Measurements from ENCODE around the gene PLXNA4.
"Not testable (repeated sequence)": the region's sequence is repeated elsewhere in the genome, so short reads cannot be mapped to it uniquely, and the experiment has no call there.

The PLXNA4 gene

GRCh38 chr7:132177708-132178401 is 398.4 kb downstream of the PLXNA4 start:
- Histone ChIP-seq H3K9me3 (no peaks in the 10 kb centered on the region), H3K36me3 (replicated peaks) (no peaks in the 10 kb centered on the region), H3K4me3 (no peak overlapping the region), H3K4me1 (no peaks in the 10 kb centered on the region), H3K27me3 (ENCODE audit: low read depth) (no peaks in the 10 kb centered on the region)
- DNase-seq (ENCODE audit: low spot score in 2 of 2) = no peak
- in situ Hi-C loops (cut with MboI; ENCODE audit: low sequenced_read_pairs) = no loop called here

- Histone ChIP-seq H3K27me3 (ENCODE audit: low read depth) (no peaks in the 10 kb centered on the region), H3K4me1 (no peaks in the 10 kb centered on the region), H3K9me3 (no peaks in the 10 kb centered on the region), H3K36me3 (replicated peaks) (no peaks in the 10 kb centered on the region), H3K4me3 (no peak overlapping the region)
- DNase-seq (ENCODE audit: low spot score in 2 of 2) = no peak
- in situ Hi-C loops (cut with MboI; ENCODE audit: low sequenced_read_pairs) = no loop called here
Measured at GRCh38 chr7:132176719-132177118, 399.6 kb downstream of the PLXNA4 start.

DNA sequence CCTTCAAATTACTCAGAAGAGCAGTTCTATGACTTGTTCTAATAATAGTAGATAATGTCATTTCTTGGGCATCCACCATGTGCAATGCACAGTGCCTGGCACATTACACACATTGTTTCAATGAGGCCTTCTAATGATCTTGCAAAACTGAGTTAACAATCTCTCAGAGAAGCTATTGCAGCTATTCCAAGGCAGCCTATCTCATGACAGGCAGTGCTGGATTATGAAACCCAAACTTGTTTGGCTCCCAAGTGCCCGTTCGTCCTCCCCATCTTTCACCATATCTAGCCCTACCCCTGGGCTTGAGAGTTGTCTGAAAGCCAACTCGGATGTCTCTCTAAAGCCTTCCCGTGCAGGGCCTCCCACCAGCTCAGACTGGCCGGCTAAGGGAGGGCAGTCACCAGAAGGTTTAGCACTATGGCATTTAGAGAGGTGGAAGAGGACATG is 405.1 kb downstream of the PLXNA4 start:
- Histone ChIP-seq H3K36me3 (replicated peaks) (no peaks in the 10 kb centered on the region), H3K4me3 (no peak overlapping the region), H3K9me3 (no peaks in the 10 kb centered on the region), H3K4me1 (no peaks in the 10 kb centered on the region), H3K27me3 (ENCODE audit: low read depth) (peaks cover 6% of the 10 kb centered on the region)
- no peak for DNase-seq (ENCODE audit: low spot score in 2 of 2)
- in situ Hi-C loops (cut with MboI; ENCODE audit: low sequenced_read_pairs) = no loop called here

- in situ Hi-C loops (cut with MboI; ENCODE audit: low sequenced_read_pairs) = no loop called here
- Histone ChIP-seq H3K4me1 (no peaks in the 10 kb centered on the region), H3K36me3 (replicated peaks) (no peaks in the 10 kb centered on the region), H3K27me3 (ENCODE audit: low read depth) (peaks cover 6% of the 10 kb centered on the region), H3K9me3 (no peaks in the 10 kb centered on the region), H3K4me3 (no peak overlapping the region)
- DNase-seq (ENCODE audit: low spot score in 2 of 2) = no peak
Measured at GRCh38 chr7:132169730-132170129, 406.5 kb downstream of the PLXNA4 start.

DNA sequence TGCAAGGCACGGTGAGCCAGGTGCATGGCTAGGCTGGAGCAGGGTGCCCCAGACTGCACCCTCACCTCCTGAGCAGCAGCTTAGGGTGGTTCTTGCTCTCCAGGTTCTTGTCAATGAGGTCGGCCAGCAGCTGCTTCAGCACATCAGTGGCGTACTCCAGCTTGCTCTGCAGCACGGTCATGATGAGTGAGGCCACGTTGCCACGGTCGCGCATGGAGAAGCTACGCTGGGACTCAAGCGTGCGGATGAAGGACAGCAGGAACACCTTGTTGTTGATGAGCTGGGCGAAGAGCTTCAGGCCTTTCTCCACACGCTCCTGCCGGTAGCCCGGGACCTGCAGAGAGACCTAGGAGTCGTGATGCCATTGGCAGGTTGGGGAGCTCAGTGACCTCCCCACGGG is 408.0 kb downstream of the PLXNA4 start:
- Histone ChIP-seq H3K4me3 (no peak overlapping the region), H3K36me3 (replicated peaks) (no peaks in the 10 kb centered on the region), H3K27me3 (ENCODE audit: low read depth) (peaks cover 6% of the 10 kb centered on the region), H3K4me1 (no peaks in the 10 kb centered on the region), H3K9me3 (no peaks in the 10 kb centered on the region)
- in situ Hi-C loops (cut with MboI; ENCODE audit: low sequenced_read_pairs) = no loop called here
- no peak for DNase-seq (ENCODE audit: low spot score in 2 of 2)

DNA sequence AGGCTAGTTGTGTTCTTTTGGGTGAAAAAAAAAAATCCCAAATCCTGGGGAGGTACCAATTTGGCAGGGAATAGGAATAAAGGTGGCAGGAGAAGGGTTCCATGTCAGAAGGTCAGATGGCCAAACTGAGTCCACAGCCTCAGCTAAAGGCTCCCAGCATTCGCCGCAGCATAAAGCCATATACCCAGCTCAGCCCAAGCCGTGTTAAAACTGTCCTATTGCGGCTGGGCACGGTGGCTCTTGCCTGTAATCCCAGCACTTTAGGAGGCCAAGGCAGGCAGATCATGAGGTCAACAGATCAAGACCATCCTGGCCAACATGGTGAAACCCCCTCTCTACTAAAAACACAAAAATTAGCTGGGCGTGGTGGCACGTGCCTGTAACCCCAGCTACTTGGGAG is 410.6 kb downstream of the PLXNA4 start:
- in situ Hi-C loops (cut with MboI; ENCODE audit: low sequenced_read_pairs); H3K4me3 ChIP-seq; H3K9me3 ChIP-seq; H3K27me3 ChIP-seq (ENCODE audit: low read depth); DNase-seq (ENCODE audit: low spot score in 2 of 2); H3K36me3 ChIP-seq (replicated peaks); H3K4me1 ChIP-seq: not testable (repeated sequence)

- H3K4me1 ChIP-seq = no peaks in the 10 kb centered on the region
- DNase-seq (ENCODE audit: low spot score in 2 of 2) = no peak
- H3K27me3 ChIP-seq (ENCODE audit: low read depth) = 0 out of 2 replicates have a peak, but pooled peaks cover 2% of the 10 kb centered on the region
- no peaks in the 10 kb centered on the region for H3K9me3 ChIP-seq
- in situ Hi-C loops (cut with MboI; ENCODE audit: low sequenced_read_pairs) = no loop called here
- H3K4me3 ChIP-seq = no peak overlapping the region
- no peaks in the 10 kb centered on the region for H3K36me3 ChIP-seq (replicated peaks)
Measured at GRCh38 chr7:132164558-132165125, 411.6 kb downstream of the PLXNA4 start.

- DNase-seq (ENCODE audit: low spot score in 2 of 2) = no peak
- no peaks in the 10 kb centered on the region for H3K4me1 ChIP-seq
- H3K4me3 ChIP-seq = no peak overlapping the region
- H3K27me3 ChIP-seq (ENCODE audit: low read depth) = 0 out of 2 replicates have a peak, but pooled peaks cover 2% of the 10 kb centered on the region
- H3K36me3 ChIP-seq (replicated peaks) = no peaks in the 10 kb centered on the region
- no peaks in the 10 kb centered on the region for H3K9me3 ChIP-seq
- in situ Hi-C loops (cut with MboI; ENCODE audit: low sequenced_read_pairs) = no loop called here
Measured at GRCh38 chr7:132162556-132163144, 413.6 kb downstream of the PLXNA4 start.

GRCh38 chr7:132161976-132162375 is 414.3 kb downstream of the PLXNA4 start:
- H3K36me3 ChIP-seq (replicated peaks) = no peaks in the 10 kb centered on the region
- H3K27me3 ChIP-seq (ENCODE audit: low read depth) = 0 out of 2 replicates have a peak, but pooled peaks cover 2% of the 10 kb centered on the region
- in situ Hi-C loops (cut with MboI; ENCODE audit: low sequenced_read_pairs) = no loop called here
- no peaks in the 10 kb centered on the region for H3K4me1 ChIP-seq
- DNase-seq (ENCODE audit: low spot score in 2 of 2) = no peak
- H3K4me3 ChIP-seq = no peak overlapping the region
- no peaks in the 10 kb centered on the region for H3K9me3 ChIP-seq

GRCh38 chr7:132161533-132161915 is 414.7 kb downstream of the PLXNA4 start:
- no peak for DNase-seq (ENCODE audit: low spot score in 2 of 2)
- no peak overlapping the region for H3K4me3 ChIP-seq
- H3K36me3 ChIP-seq (replicated peaks) = no peaks in the 10 kb centered on the region
- H3K9me3 ChIP-seq = no peaks in the 10 kb centered on the region
- in situ Hi-C loops (cut with MboI; ENCODE audit: low sequenced_read_pairs) = no loop called here
- 0 out of 2 replicates have a peak, but pooled peaks cover 2% of the 10 kb centered on the region for H3K27me3 ChIP-seq (ENCODE audit: low read depth)
- no peaks in the 10 kb centered on the region for H3K4me1 ChIP-seq

DNA sequence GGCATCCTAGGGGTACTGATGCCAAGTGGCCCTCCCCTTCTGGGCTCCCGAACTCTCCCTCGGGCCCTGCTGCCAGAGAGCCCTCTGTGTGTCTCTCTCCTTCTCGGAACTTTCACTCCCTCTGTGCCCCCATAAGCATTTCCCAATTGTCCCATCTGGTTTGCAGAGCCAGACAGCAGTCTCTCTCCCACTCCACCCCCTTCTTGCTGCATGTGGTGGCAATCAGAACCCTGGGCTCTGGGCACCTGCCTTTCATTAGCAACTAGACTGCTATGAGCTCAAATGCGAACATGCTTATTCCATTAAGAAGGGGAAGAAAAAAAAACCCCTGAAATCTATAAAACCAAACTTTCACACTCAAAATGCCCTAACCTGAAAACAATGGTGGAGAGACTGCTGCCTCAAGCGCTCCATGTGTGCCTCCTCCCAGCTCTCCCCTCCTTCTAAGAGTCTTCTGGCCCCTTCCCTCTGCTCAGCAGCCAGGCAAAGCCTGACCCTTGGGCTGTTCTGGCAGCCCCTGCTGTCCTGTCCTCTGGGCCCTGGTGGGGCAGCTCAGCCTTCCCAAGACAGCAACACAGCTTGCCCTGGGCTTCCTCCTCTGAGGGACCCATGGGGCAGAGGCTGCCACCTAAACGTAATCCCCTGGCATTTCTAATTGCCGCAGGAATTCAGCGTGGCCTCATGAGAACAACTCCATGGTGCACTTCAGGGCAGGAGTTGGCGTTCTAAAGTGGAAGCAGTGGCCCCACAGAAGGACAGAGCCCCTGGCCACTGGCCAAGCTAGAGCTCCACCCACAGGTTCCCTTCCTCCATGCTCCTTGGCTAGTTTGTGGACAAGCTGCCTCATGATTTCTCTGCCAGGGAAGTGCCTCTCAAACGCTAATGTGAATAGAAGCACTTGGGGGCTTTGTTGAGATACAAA is 415.4 kb downstream of the PLXNA4 start:
- no peak for DNase-seq (ENCODE audit: low spot score in 2 of 2)
- Histone ChIP-seq H3K36me3 (replicated peaks) (no peaks in the 10 kb centered on the region), H3K9me3 (no peaks in the 10 kb centered on the region), H3K27me3 (ENCODE audit: low read depth) (0 out of 2 replicates have a peak, but pooled peaks cover 2% of the 10 kb centered on the region), H3K4me3 (no peak overlapping the region), H3K4me1 (no peaks in the 10 kb centered on the region)
- in situ Hi-C loops (cut with MboI; ENCODE audit: low sequenced_read_pairs) = no loop called here

DNA sequence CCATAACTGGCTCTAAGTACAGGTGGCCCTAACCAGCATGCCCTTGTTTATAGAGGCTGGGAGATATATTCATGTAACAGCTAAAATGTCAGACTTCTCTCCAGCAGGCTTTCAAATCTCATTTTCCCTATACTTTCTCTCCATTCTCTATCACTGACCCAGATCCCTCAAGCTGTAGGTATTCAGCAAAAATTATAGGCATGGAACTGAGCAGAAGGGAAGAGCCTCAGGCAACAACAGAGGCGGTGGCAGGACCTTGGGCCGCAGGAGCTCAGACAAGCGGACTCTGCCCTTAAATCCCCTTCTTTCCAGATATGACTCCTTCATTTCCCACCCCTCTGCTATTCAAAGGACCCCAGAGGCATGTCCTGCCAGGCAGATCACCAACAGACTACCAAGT is 417.4 kb downstream of the PLXNA4 start:
- H3K27me3 ChIP-seq (ENCODE audit: low read depth) = 0 out of 2 replicates have a peak, but pooled peaks cover 2% of the 10 kb centered on the region
- no peak overlapping the region for H3K4me3 ChIP-seq
- no peak for DNase-seq (ENCODE audit: low spot score in 2 of 2)
- no peaks in the 10 kb centered on the region for H3K9me3 ChIP-seq
- no peaks in the 10 kb centered on the region for H3K36me3 ChIP-seq (replicated peaks)
- in situ Hi-C loops (cut with MboI; ENCODE audit: low sequenced_read_pairs) = no loop called here
- H3K4me1 ChIP-seq = no peaks in the 10 kb centered on the region

DNA sequence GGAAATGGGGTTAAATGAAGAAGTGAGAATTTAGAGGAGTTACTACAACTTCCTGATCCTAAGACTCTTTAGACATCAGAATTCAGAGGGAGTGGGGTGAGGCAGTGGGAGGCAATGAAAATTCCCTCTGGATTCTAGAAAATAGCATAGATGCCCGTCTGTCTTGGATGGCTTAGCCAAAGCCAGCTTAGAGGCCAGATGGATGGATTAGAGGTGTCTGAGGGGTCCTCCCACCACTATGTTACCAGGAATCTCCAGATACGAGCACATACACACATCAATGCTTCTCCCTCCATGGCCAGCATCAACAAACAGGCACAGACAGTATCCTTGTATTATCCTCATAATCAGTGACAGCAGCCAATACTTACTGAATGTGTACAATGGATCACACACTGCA is 418.1 kb downstream of the PLXNA4 start:
- in situ Hi-C loops (cut with MboI; ENCODE audit: low sequenced_read_pairs) = no loop called here
- 0 out of 2 replicates have a peak, but pooled peaks cover 2% of the 10 kb centered on the region for H3K27me3 ChIP-seq (ENCODE audit: low read depth)
- H3K36me3 ChIP-seq (replicated peaks) = no peaks in the 10 kb centered on the region
- H3K4me1 ChIP-seq = no peaks in the 10 kb centered on the region
- no peaks in the 10 kb centered on the region for H3K9me3 ChIP-seq
- no peak for DNase-seq (ENCODE audit: low spot score in 2 of 2)
- H3K4me3 ChIP-seq = no peak overlapping the region
